ENCODE data around the gene CLEC1A.

CLEC1A gene

GRCh38 chr12:10072131-10072530, 26.7 kb downstream of the CLEC1A start:
- H3K9me3 ChIP-seq (ENCODE audit: severe bottlenecking) = no peaks in the 10 kb centered on the region
- H3K4me3 ChIP-seq (ENCODE audit: low read depth, low read length) = no peak overlapping the region
- H3K36me3 ChIP-seq = no peaks in the 10 kb centered on the region
- no peak for TF ChIP-seq CTCF (IDR thresholded peaks at IDR 0.05; ENCODE audit: low read depth, low read length)
- no peak overlapping the region for H3K27ac ChIP-seq
- DNase-seq = no peak
- no peaks in the 10 kb centered on the region for H3K27me3 ChIP-seq (ENCODE audit: insufficient read depth, low read depth, severe bottlenecking)

GRCh38 chr12:10070380-10070779, 28.4 kb downstream of the CLEC1A start:
- no peaks in the 10 kb centered on the region for H3K9me3 ChIP-seq (ENCODE audit: severe bottlenecking)
- H3K27me3 ChIP-seq (ENCODE audit: insufficient read depth, low read depth, severe bottlenecking) = no peaks in the 10 kb centered on the region
- no peak overlapping the region for H3K4me3 ChIP-seq (ENCODE audit: low read depth, low read length)
- no peak overlapping the region for H3K27ac ChIP-seq
- DNase-seq = no peak
- no peak for TF ChIP-seq CTCF (IDR thresholded peaks at IDR 0.05; ENCODE audit: low read depth, low read length)
- no peaks in the 10 kb centered on the region for H3K36me3 ChIP-seq

GRCh38 chr12:10069976-10070375, 28.8 kb downstream of the CLEC1A start:
- Histone ChIP-seq H3K27ac (no peak overlapping the region), H3K36me3 (no peaks in the 10 kb centered on the region), H3K4me3 (ENCODE audit: low read depth, low read length) (no peak overlapping the region), H3K9me3 (ENCODE audit: severe bottlenecking) (no peaks in the 10 kb centered on the region), H3K27me3 (ENCODE audit: insufficient read depth, low read depth, severe bottlenecking) (no peaks in the 10 kb centered on the region)
- no peak for DNase-seq
- TF ChIP-seq CTCF (IDR thresholded peaks at IDR 0.05; ENCODE audit: low read depth, low read length) = no peak

GRCh38 chr12:10069099-10069498, 29.7 kb downstream of the CLEC1A start:
- TF ChIP-seq CTCF (IDR thresholded peaks at IDR 0.05; ENCODE audit: low read depth, low read length) = no peak
- Histone ChIP-seq H3K9me3 (ENCODE audit: severe bottlenecking) (no peaks in the 10 kb centered on the region), H3K4me3 (ENCODE audit: low read depth, low read length) (no peak overlapping the region), H3K27me3 (ENCODE audit: insufficient read depth, low read depth, severe bottlenecking) (no peaks in the 10 kb centered on the region), H3K27ac (no peak overlapping the region), H3K36me3 (no peaks in the 10 kb centered on the region)
- DNase-seq = no peak

GRCh38 chr12:10068644-10069043, 30.1 kb downstream of the CLEC1A start:
- no peaks in the 10 kb centered on the region for H3K36me3 ChIP-seq
- H3K27me3 ChIP-seq (ENCODE audit: insufficient read depth, low read depth, severe bottlenecking) = no peaks in the 10 kb centered on the region
- H3K27ac ChIP-seq = no peak overlapping the region
- TF ChIP-seq CTCF (IDR thresholded peaks at IDR 0.05; ENCODE audit: low read depth, low read length) = no peak
- no peak for DNase-seq
- no peak overlapping the region for H3K4me3 ChIP-seq (ENCODE audit: low read depth, low read length)
- no peaks in the 10 kb centered on the region for H3K9me3 ChIP-seq (ENCODE audit: severe bottlenecking)

- no peak for DNase-seq
- Histone ChIP-seq H3K36me3 (no peaks in the 10 kb centered on the region), H3K27me3 (ENCODE audit: insufficient read depth, low read depth, severe bottlenecking) (no peaks in the 10 kb centered on the region), H3K27ac (no peak overlapping the region), H3K9me3 (ENCODE audit: severe bottlenecking) (no peaks in the 10 kb centered on the region), H3K4me3 (ENCODE audit: low read depth, low read length) (no peak overlapping the region)
- TF ChIP-seq CTCF (IDR thresholded peaks at IDR 0.05; ENCODE audit: low read depth, low read length) = no peak
Measured at GRCh38 chr12:10067942-10068341, 30.8 kb downstream of the CLEC1A start.
